ENCODE measurements around the gene RASA2.

DNA sequence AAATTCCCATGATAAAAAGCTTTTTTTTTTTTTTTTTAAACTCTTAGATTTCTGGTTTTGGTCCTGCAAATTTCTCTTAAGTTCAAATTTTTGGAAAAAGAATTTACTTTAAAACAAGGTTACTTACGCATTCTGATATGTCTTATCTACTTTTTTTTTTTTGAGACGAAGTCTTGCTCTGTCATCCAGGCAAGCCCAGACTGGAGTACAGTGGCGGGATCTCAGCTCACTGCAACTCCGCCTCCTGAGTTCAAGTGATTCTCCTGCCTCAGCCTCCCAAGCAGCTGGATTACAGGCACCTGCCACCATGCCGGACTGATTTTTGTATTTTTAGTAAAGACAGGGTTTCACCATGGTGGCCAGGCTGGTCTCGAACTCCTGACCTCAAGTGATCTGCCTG is 83.2 kb downstream of the RASA2 start:
- TF ChIP-seq POLR2AphosphoS5 (IDR thresholded peaks at IDR 0.05) (no peak), CTCF (IDR thresholded peaks at IDR 0.05; ENCODE audit: poor library complexity, severe bottlenecking) (no peak), EP300 (conservative IDR thresholded peaks at IDR 0.05; ENCODE audit: poor library complexity, severe bottlenecking) (no peak), SMC3 (conservative IDR thresholded peaks at IDR 0.05; ENCODE audit: poor library complexity) (no peak), MXI1 (conservative IDR thresholded peaks at IDR 0.05; ENCODE audit: poor library complexity, severe bottlenecking) (no peak), TAF1 (IDR thresholded peaks at IDR 0.05; ENCODE audit: low read depth) (no peak), EZH2 (IDR thresholded peaks at IDR 0.05; ENCODE audit: borderline replicate concordance, insufficient read depth, low read length, poor library complexity, severe bottlenecking) (no peak), RAD21 (conservative IDR thresholded peaks at IDR 0.05) (no peak)
